ENCODE measurements around the gene SLC43A2.
"Not testable (repeated sequence)": the region's sequence is repeated elsewhere in the genome, so short reads cannot be mapped to it uniquely, and the experiment has no call there.

SLC43A2 gene

GRCh38 chr17:1532836-1533602, 95.6 kb downstream of the SLC43A2 start:
- DNase-seq = no peak

DNA sequence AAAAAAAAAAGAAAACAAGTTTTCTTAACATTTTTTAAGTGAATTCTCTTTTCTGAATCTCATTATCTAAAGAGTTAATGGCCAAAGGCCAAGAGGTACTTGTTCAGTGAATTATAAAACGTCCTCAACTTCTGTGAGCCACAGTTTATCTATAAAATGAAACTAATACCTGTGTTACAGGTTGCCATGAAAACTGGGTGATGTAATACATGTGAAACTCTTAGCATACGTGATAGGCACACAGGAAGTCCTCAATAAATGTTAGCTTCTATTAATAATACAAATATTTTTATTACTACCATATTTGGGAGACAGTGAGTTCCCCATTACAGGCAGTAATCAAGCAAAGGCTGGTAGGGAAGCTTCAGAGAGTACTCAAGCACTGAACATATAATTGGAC, 98.8 kb downstream of the SLC43A2 start:
- no peak for DNase-seq

- DNase-seq = not testable (repeated sequence)
These were observed 101.8 kb downstream of the SLC43A2 start for GRCh38 chr17:1526876-1527275.

DNA sequence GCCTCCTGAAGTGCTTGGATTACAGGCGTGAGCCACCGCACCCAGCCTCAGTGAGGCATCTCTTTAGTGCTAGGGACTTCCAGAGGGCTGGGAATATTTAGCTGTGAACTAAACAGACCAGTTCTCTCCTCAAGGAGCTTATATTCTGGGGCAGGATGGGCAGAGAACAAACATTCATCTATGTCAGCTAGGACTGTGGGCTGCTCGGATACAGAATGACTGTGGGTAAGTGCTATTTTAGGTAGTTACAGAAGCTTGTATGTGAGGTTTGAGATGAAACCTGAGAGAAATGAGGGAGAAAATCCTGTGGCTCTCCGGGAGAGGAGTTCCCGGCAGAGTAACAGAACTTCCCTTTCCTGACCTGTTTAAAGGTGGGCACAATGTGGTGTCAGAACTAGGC, 106.0 kb downstream of the SLC43A2 start:
- DNase-seq = no peak

DNA sequence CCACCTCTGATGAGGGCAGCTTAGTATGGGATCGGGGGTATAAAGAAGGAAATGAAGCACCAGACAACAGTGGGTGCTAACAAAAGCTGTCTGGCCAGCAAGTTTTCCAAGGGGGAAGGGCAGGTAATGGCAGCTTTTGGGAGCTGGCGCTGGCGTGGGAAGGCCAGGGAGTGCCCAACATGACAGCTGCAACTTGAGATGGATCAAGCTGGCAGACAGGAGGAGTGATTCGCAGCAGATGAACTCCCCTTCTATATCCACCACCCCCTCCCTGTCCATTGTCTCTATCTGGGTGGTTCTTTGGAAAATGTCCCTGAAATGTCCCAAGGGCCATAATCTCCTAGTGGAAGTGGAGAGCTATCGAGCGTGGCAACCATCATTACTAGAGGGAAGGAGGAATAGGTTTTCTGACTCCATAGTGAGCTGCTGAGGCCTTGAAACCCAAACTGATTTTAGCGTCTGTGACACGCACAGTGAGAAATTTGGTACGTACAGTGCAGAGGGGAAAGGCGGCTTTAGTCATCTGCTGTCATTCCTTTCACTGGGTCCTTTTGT, 107.5 kb downstream of the SLC43A2 start:
- no peak for DNase-seq

- DNase-seq = no peak
These were observed 109.0 kb downstream of the SLC43A2 start for GRCh38 chr17:1519678-1520077.

Measured in NCI-H510A (cell line).